ENCODE data around the gene TNIK. TPM values are rescaled to one million over a fixed set of nuclear protein-coding genes. Genes with fewer than 3 reads are reported as not detected.
A peak's percentile ranks its signal among the peaks of the same experiment; 100 is the strongest.

Gene TNIK
- total and polyA plus RNA-seq, 10 of the 15 experiments (the other 5 are each of a cell fraction or from before 2014, with no cell fraction given) = 13.9 to 74.3 (median 48.2) TPM

GRCh38 chr3:171286580-171287249, 173.5 kb downstream of the TNIK start:
- ChIA-PET CTCF (interaction anchor here (1.4 to 4.1 kb wide), 3 partner anchors 31 to 100 kb away, joined by 3 to 25 read pairs (median 5); no protein-coding TSS in a partner anchor), SMC1A (ENCODE audit: uncharacterized antibody, unreplicated experiment) (interaction anchor here (1.0 to 28.2 kb wide), 8 partner anchors 7 to 99 kb away, joined by 3 to 657 read pairs (median 62); no protein-coding TSS in a partner anchor), RAD21 (ENCODE audit: unreplicated experiment) (interaction anchor here (0.9 to 10.2 kb wide), 12 partner anchors 18 to 173 kb away, joined by 3 to 97 read pairs (median 4); partner anchors contain the start of gene TNIK), POLR2A (interaction anchor here (1.3 to 1.8 kb wide), 3 partner anchors 23 to 61 kb away, joined by 3 to 7 read pairs (median 6); no protein-coding TSS in a partner anchor)
- WGBS (ENCODE audit: insufficient coverage, insufficient replicate concordance, low lambda C conversion rate, missing lambda C conversion rate) = 0% methylated on average over 1 of the region's 1 CpG
- intact Hi-C loops (cut with micrococcal nuclease; ENCODE audit: unreplicated experiment) = loop anchor here (10.0 kb wide), 1 partner anchor 278 kb away; no protein-coding TSS in a partner anchor
- H3K79me2 ChIP-seq (ENCODE audit: control insufficient read depth, insufficient read depth, low read length) = peaks cover 80% of the 10 kb centered on the region
- no peak overlapping the region for H3K9ac ChIP-seq (ENCODE audit: control insufficient read depth, insufficient read depth, low read length)
- peak overlapping the region; percentile 0; the same call in 1 of the 2 replicates for H3K4me2 ChIP-seq (ENCODE audit: control insufficient read depth, insufficient read depth)
- in situ Hi-C loops (cut with MboI) = no loop called here
- peak overlapping the region; percentile 96 for H3K27ac ChIP-seq (ENCODE audit: control insufficient read depth, insufficient read depth)
- no TSS peak for BruUV-seq (replicated peaks)
- peaks cover 2% of the 10 kb centered on the region; the same call in 2 of the 3 replicates for H3K9me3 ChIP-seq (replicated peaks; ENCODE audit: control insufficient read depth, insufficient read depth, low read length)
- 0 out of 2 replicates have a peak overlapping the region, but pooled peaks have one; percentile 3 for H3K4me3 ChIP-seq
- ATAC-seq (peak; percentile 48), DNase-seq (ENCODE audit: low read depth, low spot score) (peak; percentile 85), FAIRE-seq (no peak)
- H4K20me1 ChIP-seq (ENCODE audit: control insufficient read depth, insufficient read depth) = no peaks in the 10 kb centered on the region
- H3K36me3 ChIP-seq (ENCODE audit: control insufficient read depth in 2 of 2, insufficient read depth in 2 of 2, low read length in 1 of 2) = no peaks in the 10 kb centered on the region
- H3K4me1 ChIP-seq (ENCODE audit: control insufficient read depth, insufficient read depth, low read length) = peaks cover 53% of the 10 kb centered on the region
- no peak overlapping the region for H2AFZ ChIP-seq (ENCODE audit: control insufficient read depth, low read depth, low read length)
- H3K27me3 ChIP-seq (replicated peaks in 1 of 2; ENCODE audit: control insufficient read depth in 2 of 2, insufficient read depth in 2 of 2, low read length in 1 of 2) = no peaks in the 10 kb centered on the region
- TF ChIP-seq TCF7 (IDR thresholded peaks at IDR 0.05; ENCODE audit: borderline replicate concordance) = no peak
- no peak for TF ChIP-seq TCF12 (IDR thresholded peaks at IDR 0.05; ENCODE audit: low read depth, low read length)
- no peak for TF ChIP-seq SP1 (IDR thresholded peaks at IDR 0.05; ENCODE audit: low read depth, low read length)
- no peak for TF ChIP-seq CTCF (IDR thresholded peaks at IDR 0.05 in 2 of 3, conservative IDR thresholded peaks at IDR 0.05 in 1 of 3; ENCODE audit: control insufficient read depth in 2 of 3, extremely low read depth in 1 of 3, insufficient read depth in 1 of 3, low read depth in 3 of 3, low read length in 3 of 3)
- TF ChIP-seq CEBPZ (IDR thresholded peaks at IDR 0.05; ENCODE audit: low read depth, low read length) = no peak
- TF ChIP-seq SIX5 (IDR thresholded peaks at IDR 0.05; ENCODE audit: low read depth, low read length, severe bottlenecking) = no peak
- TF ChIP-seq POU2F2 (IDR thresholded peaks at IDR 0.05; ENCODE audit: borderline replicate concordance, low read depth, low read length) = no peak
- no peak for TF ChIP-seq CHD1 (IDR thresholded peaks at IDR 0.05; ENCODE audit: low read depth, low read length)
- TF ChIP-seq USF1 (IDR thresholded peaks at IDR 0.05; ENCODE audit: borderline replicate concordance, extremely low read length, insufficient read depth, low read depth, low read length) = no peak
- no peak for TF ChIP-seq USF2 (IDR thresholded peaks at IDR 0.05; ENCODE audit: borderline replicate concordance, low read depth, low read length)
- peak; percentile 53 for TF ChIP-seq MEF2B (IDR thresholded peaks at IDR 0.05; ENCODE audit: partially characterized antibody, poor library complexity, severe bottlenecking)
- TF ChIP-seq ATF7 (IDR thresholded peaks at IDR 0.05; ENCODE audit: low read depth) = no peak
- TF ChIP-seq STAT1 (conservative IDR thresholded peaks at IDR 0.05) = no peak
- TF ChIP-seq KDM1A (IDR thresholded peaks at IDR 0.05; ENCODE audit: borderline replicate concordance) = no peak
- no peak for TF ChIP-seq NFXL1 (IDR thresholded peaks at IDR 0.05; ENCODE audit: borderline replicate concordance)
- no peak for TF ChIP-seq ESRRA (IDR thresholded peaks at IDR 0.05; ENCODE audit: low read length)

Measured in GM12878 (cell line).